Left lung (tissue), 10 donors: Measurements from ENCODE around the gene RALA. TPM values are rescaled to one million over a fixed set of nuclear protein-coding genes. Genes with fewer than 3 reads are reported as not detected.

Experiments used
- ATAC-seq: fragments of 200-7000 bp; cut with Tn5 transposase; one replicate; pipeline ENCODE4 v1.9.1; 2020; ENCODE audit warnings: moderate library complexity
- DNase-seq, 4 donors: peaks; one replicate each; pipeline ENCODE4 v3.0.0-alpha.2; 2013 to 2020
- H3K27ac ChIP-seq, 2 donors: fragments of 200-600 bp; sonication (generic) in 1 of 2; one replicate each; pipeline versions ENCODE4 v1.5.0 to v1.8.0; 2020 to 2021
- H3K27me3 ChIP-seq, 2 donors: fragments of 200-600 bp; sonication (generic) in 1 of 2; one replicate each; pipeline versions ENCODE4 v1.5.0 to v1.8.0; 2020 to 2021
- H3K36me3 ChIP-seq, 2 donors: fragments of 200-600 bp; sonication (generic) in 1 of 2; one replicate each; pipeline versions ENCODE4 v1.5.0 to v1.8.0; 2020 to 2021
- H3K4me1 ChIP-seq, 2 donors: fragments of 200-600 bp; one replicate each; pipeline ENCODE4 v1.8.0; 2021
- H3K4me3 ChIP-seq, 2 donors: fragments of 200-600 bp; sonication (generic) in 1 of 2; one replicate each; pipeline versions ENCODE4 v1.5.0 to v1.8.0; 2020 to 2021; ENCODE audit warnings: mild to moderate bottlenecking in 1 of 2
- H3K9me3 ChIP-seq, 2 donors: fragments of 200-600 bp; sonication (generic) in 1 of 2; one replicate each; pipeline versions ENCODE4 v1.5.0 to v1.8.0; 2020 to 2021
- CTCF ChIP-seq, 2 donors: fragments of 200-600 bp; sonication (generic) in 1 of 2; IDR thresholded peaks; one replicate each; pipeline versions ENCODE4 v1.5.0 to v1.8.0; 2021; ENCODE audit warnings: antibody characterized with exemption in 2 of 2
- intact Hi-C, 2 donors: fragments of 100-400 bp; cut with DNase I; formaldehyde crosslinking; loops; one replicate each; pipeline versions ENCODE4 v1.11.2 to v1.14.2; 2022
- polyA plus RNA-seq, 6 donors: library from polyadenylated mRNA; unstranded; fragments of 120-200 nt; gene quantifications; one replicate each; pipeline ENCODE4 v1.2.1, GENCODE V29; 2013; ENCODE audit not compliant: insufficient read length in 6 of 6
- total RNA-seq, 2 donors: library from RNA; stranded (reverse); fragmentation: NEBNext Ultra II Directional; extraction: Animal tissue kit (Norgen Biotek cat#: 25700); gene quantifications; one replicate each; pipeline ENCODE4 v1.2.1, GENCODE V29; 2021
- donor health status: DM: no; HTN: yes; CAD: no.
- donor health status: DM: no; HTN: no; CAD: no.

The RALA gene
- total and polyA plus RNA-seq, 8 donors, result 45.8 to 114 (median 91.5) TPM

- H3K4me1 ChIP-seq, result peaks cover 4 to 15% of the 10 kb centered on the region in 2 donors
- H3K27ac ChIP-seq, result peak overlapping the region; percentile 55 to 85
- H3K9me3 ChIP-seq, result no peaks in the 10 kb centered on the region
- peak; percentile 68 for ATAC-seq
- DNase-seq, result peak in 3 of 4 donors; percentile 23 to 85 (median 35)
- intact Hi-C loops, result no loop called here
- TF ChIP-seq CTCF (IDR thresholded peaks at IDR 0.05), result no peak
- no peaks in the 10 kb centered on the region for H3K36me3 ChIP-seq
- peak overlapping the region; percentile 16 to 33 for H3K4me3 ChIP-seq
- peaks cover 0 to 26% of the 10 kb centered on the region in 2 donors for H3K27me3 ChIP-seq
These were observed 14.0 kb upstream of the RALA start for GRCh38 chr7:39609113-39609934.

GRCh38 chr7:39609935-39610263 is 13.5 kb upstream of the RALA start:
- intact Hi-C loops, result no loop called here
- Histone ChIP-seq H3K9me3 (no peaks in the 10 kb centered on the region), H3K27ac (peak overlapping the region in 1 of 2 donors; percentile 85), H3K4me3 (peak overlapping the region; percentile 16 to 33), H3K4me1 (peaks cover 4 to 15% of the 10 kb centered on the region in 2 donors), H3K36me3 (no peaks in the 10 kb centered on the region), H3K27me3 (peaks cover 0 to 26% of the 10 kb centered on the region in 2 donors)
- no peak for TF ChIP-seq CTCF (IDR thresholded peaks at IDR 0.05)
- DNase-seq, result no peak
- ATAC-seq, result no peak

- no peak for DNase-seq
These were observed 9.8 kb upstream of the RALA start for GRCh38 chr7:39613577-39613976.

GRCh38 chr7:39614299-39614698 is 9.1 kb upstream of the RALA start:
- TF ChIP-seq CTCF (IDR thresholded peaks at IDR 0.05), result no peak
- Histone ChIP-seq H3K27me3 (peaks cover 0 to 17% of the 10 kb centered on the region in 2 donors), H3K27ac (no peak overlapping the region), H3K36me3 (no peaks in the 10 kb centered on the region), H3K4me3 (no peak overlapping the region), H3K4me1 (peaks cover 2 to 8% of the 10 kb centered on the region in 2 donors), H3K9me3 (no peaks in the 10 kb centered on the region)
- ATAC-seq (no peak), DNase-seq (no peak)
- intact Hi-C loops, result no loop called here

More at GRCh38 chr7:39613577-39613976, 9.8 kb upstream of the RALA start:
- peaks cover 0 to 24% of the 10 kb centered on the region in 2 donors for H3K27me3 ChIP-seq
- intact Hi-C loops, result no loop called here
- no peaks in the 10 kb centered on the region for H3K9me3 ChIP-seq
- peaks cover 4 to 15% of the 10 kb centered on the region in 2 donors for H3K4me1 ChIP-seq
- no peak for TF ChIP-seq CTCF (IDR thresholded peaks at IDR 0.05)
- H3K4me3 ChIP-seq, result no peak overlapping the region
- ATAC-seq, result no peak
- H3K36me3 ChIP-seq, result no peaks in the 10 kb centered on the region
- no peak overlapping the region for H3K27ac ChIP-seq

GRCh38 chr7:39615350-39615975 is 7.9 kb upstream of the RALA start:
- Histone ChIP-seq H3K9me3 (no peaks in the 10 kb centered on the region), H3K4me3 (no peak overlapping the region), H3K27me3 (peaks cover 0 to 5% of the 10 kb centered on the region in 2 donors), H3K4me1 (no peaks in the 10 kb centered on the region), H3K27ac (no peak overlapping the region), H3K36me3 (no peaks in the 10 kb centered on the region)
- no peak for ATAC-seq
- no peak for TF ChIP-seq CTCF (IDR thresholded peaks at IDR 0.05)
- DNase-seq, result no peak
- intact Hi-C loops, result no loop called here
